H1 (cell line): ENCODE measurements around the gene THTPA. TPM values are rescaled to one million over a fixed set of nuclear protein-coding genes. Genes with fewer than 3 reads are reported as not detected.

ENCODE experiments used
- CTCF ChIA-PET: fragments of 300-600 bp; sonication (Branson Sonifier 250); formaldehyde crosslinking; loops from one replicate; lab custom pipeline; 2021; ENCODE audit not compliant: partially characterized antibody; lab: Charles Lee
- POLR2A ChIA-PET: fragments of 300-600 bp; sonication (Branson Sonifier 250); formaldehyde crosslinking; loops from one replicate; lab custom pipeline; 2021; ENCODE audit warnings: inconsistent platforms; ENCODE audit not compliant: partially characterized antibody; lab: Charles Lee
- DNase-seq, 2 experiments: peaks; one replicate each; pipeline versions ENCODE4 v3.0.0 to v3.0.0-alpha.2; 2010 to 2022; ENCODE audit warnings: low spot score in 2 of 2, low read depth in 1 of 2, mixed read lengths in 1 of 2
- FAIRE-seq: peaks from 2 replicates; lab custom pipeline; 2011; peaks lifted over from hg19 to GRCh38; lab: Jason Lieb, UNC
- H2AFZ ChIP-seq: 2 replicates; pipeline ENCODE4 v1.8.1; 2012; ENCODE audit warnings: low read length, inconsistent platforms
- H2AK5ac ChIP-seq: 2 replicates; pipeline ENCODE4 v1.6.1; 2013; ENCODE audit warnings: low read depth, low read length
- H2BK120ac ChIP-seq: replicated peaks from 2 replicates; pipeline ENCODE3; 2013; ENCODE audit warnings: low read depth, low read length, inconsistent platforms
- H2BK12ac ChIP-seq: 2 replicates; pipeline ENCODE4 v1.6.1; 2013; ENCODE audit warnings: low read depth, low read length
- H2BK15ac ChIP-seq: 2 replicates; pipeline ENCODE4 v1.6.1; 2013; ENCODE audit warnings: low read length
- H2BK20ac ChIP-seq: 2 replicates; pipeline ENCODE4 v1.6.1; 2013; ENCODE audit warnings: low read length
- H2BK5ac ChIP-seq: 2 replicates; pipeline ENCODE4 v1.6.1; 2013; ENCODE audit warnings: low read depth, low read length
- H3K14ac ChIP-seq: 2 replicates; pipeline ENCODE4 v1.6.1; 2013; ENCODE audit warnings: inconsistent platforms; ENCODE audit not compliant: insufficient read length
- H3K18ac ChIP-seq: 2 replicates; pipeline ENCODE4 v1.6.1; 2013; ENCODE audit warnings: low read length; ENCODE audit errors: extremely low read depth
- H3K23ac ChIP-seq: 2 replicates; pipeline ENCODE4 v1.6.1; 2013; ENCODE audit warnings: inconsistent platforms; ENCODE audit not compliant: insufficient read length
- H3K23me2 ChIP-seq: 2 replicates; pipeline ENCODE4 v1.6.1; 2013; ENCODE audit warnings: low read depth, low read length
- H3K27ac ChIP-seq: 2 replicates; pipeline ENCODE4 v1.6.1; 2011; ENCODE audit warnings: low read depth, low read length, inconsistent platforms
- H3K27me3 ChIP-seq, 4 experiments: replicated peaks in 1 of 4; 1 replicate in 1 of 4; 2 replicates in 3 of 4; pipeline versions ENCODE4 v1.6.1 to v1.8.1; 2011 to 2013; ENCODE audit warnings: low read length in 3 of 4, mild to moderate bottlenecking in 3 of 4, inconsistent platforms in 2 of 4, mixed read lengths in 2 of 4, moderate library complexity in 1 of 4; ENCODE audit not compliant: control insufficient read depth in 3 of 4, insufficient read depth in 3 of 4; ENCODE audit errors: extremely low read depth in 1 of 4
- H3K36me3 ChIP-seq, 4 experiments: 2 replicates each; pipeline versions ENCODE4 v1.6.1 to v1.8.1; 2011 to 2013; ENCODE audit warnings: mild to moderate bottlenecking in 4 of 4, low read length in 3 of 4, moderate library complexity in 2 of 4, control low read depth in 1 of 4, inconsistent platforms in 1 of 4; ENCODE audit not compliant: insufficient read depth in 4 of 4, control insufficient read depth in 2 of 4
- H3K4ac ChIP-seq: replicated peaks from 2 replicates; pipeline ENCODE3; 2013; ENCODE audit warnings: low read length, low read depth, mixed read lengths, inconsistent platforms; ENCODE audit not compliant: insufficient read length
- H3K4me1 ChIP-seq, 4 experiments: replicated peaks in 1 of 4; 1 replicate in 1 of 4; 2 replicates in 3 of 4; pipeline versions ENCODE4 v1.6.1 to v1.8.1; 2011 to 2013; ENCODE audit warnings: low read length in 3 of 4, inconsistent platforms in 2 of 4, mixed read lengths in 1 of 4; ENCODE audit not compliant: insufficient read depth in 4 of 4, control insufficient read depth in 3 of 4
- H3K4me2 ChIP-seq, 2 experiments: 2 replicates each; pipeline versions ENCODE4 v1.6.1 to v1.8.1; 2011 to 2013; ENCODE audit warnings: low read depth in 2 of 2, low read length in 2 of 2, control low read depth in 1 of 2, inconsistent platforms in 1 of 2, mild to moderate bottlenecking in 1 of 2; ENCODE audit not compliant: insufficient read depth in 1 of 2
- H3K4me3 ChIP-seq, 4 experiments: fragments of 200-600, 300-600 bp in 1 of 4; sonication (generic), shearing (Covaris generic), sonication (Bioruptor Twin) in 1 of 4; 2 replicates each; pipeline versions ENCODE4 v1.5.1 to v1.8.1; 2011 to 2016; ENCODE audit warnings: low read length in 4 of 4, low read depth in 3 of 4, control low read depth in 2 of 4, inconsistent platforms in 2 of 4, mild to moderate bottlenecking in 2 of 4, mixed read lengths in 1 of 4, moderate library complexity in 1 of 4; ENCODE audit not compliant: insufficient read depth in 2 of 4; ENCODE audit errors: extremely low read depth in 1 of 4
- H3K56ac ChIP-seq: replicated peaks from 2 replicates; pipeline ENCODE3; 2013; ENCODE audit warnings: low read depth, mild to moderate bottlenecking, mixed read lengths, low read length, inconsistent platforms; ENCODE audit not compliant: insufficient read length
- H3K79me1 ChIP-seq: 2 replicates; pipeline ENCODE4 v1.6.1; 2013; ENCODE audit warnings: low read depth, low read length, control low read depth
- H3K79me2 ChIP-seq, 2 experiments: 2 replicates each; pipeline versions ENCODE4 v1.6.1 to v1.8.1; 2012 to 2013; ENCODE audit warnings: low read length in 2 of 2, mild to moderate bottlenecking in 2 of 2, inconsistent platforms in 1 of 2; ENCODE audit not compliant: insufficient read depth in 2 of 2, control insufficient read depth in 1 of 2
- H3K9ac ChIP-seq, 4 experiments: replicated peaks in 1 of 4; 1 replicate in 1 of 4; 2 replicates in 3 of 4; pipeline versions ENCODE4 v1.6.1 to v1.8.1; 2011 to 2013; ENCODE audit warnings: low read depth in 3 of 4, low read length in 3 of 4, control low read depth in 2 of 4, mild to moderate bottlenecking in 2 of 4, moderate library complexity in 2 of 4, inconsistent platforms in 1 of 4; ENCODE audit errors: extremely low read depth in 1 of 4
- H3K9me3 ChIP-seq, 2 experiments: 2 replicates each; pipeline versions ENCODE4 v1.6.1 to v1.8.1; 2012 to 2013; ENCODE audit warnings: mild to moderate bottlenecking in 2 of 2, moderate library complexity in 2 of 2, control low read depth in 1 of 2, inconsistent platforms in 1 of 2, low read depth in 1 of 2, low read length in 1 of 2, mixed read lengths in 1 of 2; ENCODE audit not compliant: insufficient read depth in 2 of 2
- H4K20me1 ChIP-seq, 2 experiments: replicated peaks in 1 of 2; 2 replicates each; pipeline versions ENCODE3 to v1.8.1; 2011 to 2013; ENCODE audit warnings: inconsistent platforms in 2 of 2, low read length in 2 of 2, mild to moderate bottlenecking in 1 of 2; ENCODE audit not compliant: insufficient read depth in 2 of 2, control insufficient read depth in 1 of 2
- H4K5ac ChIP-seq: 2 replicates; pipeline ENCODE4 v1.6.1; 2013; ENCODE audit warnings: low read length, low read depth, mixed read lengths, inconsistent platforms; ENCODE audit not compliant: insufficient read length
- H4K8ac ChIP-seq: 2 replicates; pipeline ENCODE4 v1.8.0; 2013; ENCODE audit warnings: mild to moderate bottlenecking, moderate library complexity, low read length, inconsistent platforms; ENCODE audit not compliant: insufficient read depth; ENCODE audit errors: extremely low read depth
- H4K91ac ChIP-seq: replicated peaks from 2 replicates; pipeline ENCODE3; 2013; ENCODE audit warnings: low read length, mixed read lengths, inconsistent platforms; ENCODE audit not compliant: insufficient read length
- CBX5 ChIP-seq: fragments of 300-800, 300-1000 bp; sonication (generic); IDR thresholded peaks from 2 replicates; pipeline ENCODE4 v1.7.1; 2016; ENCODE audit warnings: antibody characterized with exemption, low read length, low read depth
- CHD1 ChIP-seq: IDR thresholded peaks from 2 replicates; pipeline ENCODE4 v1.6.1; 2012; ENCODE audit warnings: low read depth, low read length, improper control_type of control experiment
- GABPA ChIP-seq: IDR thresholded peaks from 2 replicates; pipeline ENCODE4 v1.6.1; 2011; ENCODE audit warnings: mild to moderate bottlenecking, low read length, moderate library complexity, borderline replicate concordance; ENCODE audit not compliant: insufficient read depth
- RNF2 ChIP-seq: fragments of 200-900, 300-1000 bp; sonication (generic); IDR thresholded peaks from 2 replicates; pipeline ENCODE4 v1.7.1; 2016; ENCODE audit warnings: borderline replicate concordance, low read depth, mild to moderate bottlenecking, antibody characterized with exemption, low read length; ENCODE audit not compliant: poor library complexity, severe bottlenecking; ENCODE audit errors: missing control alignments
- TAF1 ChIP-seq: IDR thresholded peaks from 2 replicates; pipeline ENCODE4 v1.6.1; 2011; ENCODE audit warnings: mild to moderate bottlenecking, low read depth, low read length
- whole genome bisulfite sequencing, 2 experiments: shearing (Covaris generic) in 1 of 2; methylation state at CpG; one replicate each; pipeline versions ENCODE4 v1.1.6 to v1.1.7; 2013 to 2015; ENCODE audit warnings: low lambda C conversion rate in 2 of 2, mixed read lengths in 2 of 2, inconsistent platforms in 1 of 2, low coverage in 1 of 2, missing lambda C conversion rate in 1 of 2; ENCODE audit not compliant: insufficient replicate concordance in 2 of 2, insufficient coverage in 1 of 2, insufficient read length in 1 of 2; ENCODE audit errors: extremely low coverage in 1 of 2, missing lambda C conversion rate in 1 of 2; 5-methylcytosine and 5-hydroxymethylcytosine counted together
- polyA plus RNA-seq, 7 experiments: library from polyadenylated mRNA; depleted of rRNA in 3 of 7; stranded (reverse) in 5 of 7; unstranded in 2 of 7; fragments of >200 nt in 5 of 7; fragments of 200-250 nt in 2 of 7; gene quantifications; 1 replicate in 5 of 7; 2 replicates in 1 of 7; 4 replicates in 1 of 7; pipeline versions ENCODE4 v1.2.1 to v1.2.3, GENCODE V29; 2011 to 2013; ENCODE audit warnings: missing spikeins in 2 of 7, mixed read lengths in 2 of 7
- total RNA-seq: library from RNA; stranded (reverse); fragmentation: NEBNext Ultra II Directional; extraction: Animal tissue kit (Norgen Biotek cat#: 25700); gene quantifications from 2 replicates; pipeline ENCODE4 v1.2.1, GENCODE V29; 2021

THTPA gene
- total and polyA plus RNA-seq, 2 of the 8 experiments (the other 6 are each of a cell fraction or from before 2014, with no cell fraction given) = 16.6 to 19.0 TPM

- H3K27me3 ChIP-seq = no peaks in the 10 kb centered on the region; a peak in 1 of 7 replicates
- H3K9me3 ChIP-seq = no peaks in the 10 kb centered on the region; a peak in 1 of 4 replicates
- no peak overlapping the region for H3K14ac ChIP-seq
- DNase-seq = no peak
- H3K36me3 ChIP-seq = no peaks in the 10 kb centered on the region
- H3K18ac ChIP-seq = no peak overlapping the region
- CTCF ChIA-PET = interaction anchor here (0.5 to 1.5 kb wide), 3 partner anchors 15 to 744 kb away, joined by 3 to 5 read pairs (median 3); no protein-coding TSS in a partner anchor
- no peak overlapping the region for H4K91ac ChIP-seq
- H3K56ac ChIP-seq = no peak overlapping the region
- H3K27ac ChIP-seq = no peak overlapping the region
- 95% methylated on average over 2 of the region's 2 CpGs; no CpG with 5 or more reads in 1 of the 2 experiments for WGBS, 2 experiments
- H2BK15ac ChIP-seq = no peak overlapping the region
- no peaks in the 10 kb centered on the region for H3K4me1 ChIP-seq
- H3K23me2 ChIP-seq = no peaks in the 10 kb centered on the region; the same call in 1 of the 2 replicates
- no peak overlapping the region for H4K5ac ChIP-seq
- no peak overlapping the region for H2BK20ac ChIP-seq
- H2BK5ac ChIP-seq = no peak overlapping the region
- H3K4ac ChIP-seq = no peak overlapping the region
- H3K4me3 ChIP-seq = no peak overlapping the region
- no peak overlapping the region for H2BK120ac ChIP-seq
- H3K79me1 ChIP-seq = no peaks in the 10 kb centered on the region
- H3K23ac ChIP-seq = no peak overlapping the region
- POLR2A ChIA-PET = interaction anchor here (1.1 kb wide), 1 partner anchor 20 kb away, joined by 3 read pairs; no protein-coding TSS in a partner anchor
- no peaks in the 10 kb centered on the region for H3K79me2 ChIP-seq
- H2BK12ac ChIP-seq = no peak overlapping the region
- H3K9ac ChIP-seq = no peak overlapping the region
- no peak for FAIRE-seq
- H2AFZ ChIP-seq = no peak overlapping the region
- no peaks in the 10 kb centered on the region for H4K20me1 ChIP-seq
- TF ChIP-seq CHD1 = no peak
- TF ChIP-seq RNF2 = no peak
- TF ChIP-seq TAF1 = no peak
- TF ChIP-seq GABPA = no peak
- no peak for TF ChIP-seq CBX5
- H3K4me2 ChIP-seq = no peak overlapping the region
- no peak overlapping the region for H4K8ac ChIP-seq
- no peak overlapping the region for H2AK5ac ChIP-seq
These were observed 48.1 kb downstream of the THTPA start for GRCh38 chr14:23604148-23604547.
